Natural killer cell (primary cell): ENCODE data around the gene SIGLEC9. TPM values are rescaled to one million over a fixed set of nuclear protein-coding genes. Genes with fewer than 3 reads are reported as not detected.

Experiments
- ATAC-seq, 3 donors: fragments of 150-1000 bp in 2 of 3; fragments of 200-7000 bp in 1 of 3; cut with Tn5 transposase; 1 replicate in 1 of 3; 2 replicates in 2 of 3; pipeline ENCODE4 v1.10.0; 2021; ENCODE audit warnings: mild to moderate bottlenecking in 2 of 3, moderate library complexity in 2 of 3
- DNase-seq, 2 donors: peaks; one replicate each; pipeline versions ENCODE4 v3.0.0 to v3.0.0-alpha.2; 2013 to 2021; ENCODE audit warnings: mixed read lengths in 1 of 2
- H3K27ac ChIP-seq: one replicate; pipeline ENCODE4 v1.5.1; 2013; ENCODE audit warnings: mild to moderate bottlenecking, low read length
- H3K27me3 ChIP-seq: one replicate; pipeline ENCODE4 v1.6.1; 2013; ENCODE audit warnings: low read length; ENCODE audit not compliant: control insufficient read depth, insufficient read depth
- H3K36me3 ChIP-seq: one replicate; pipeline ENCODE4 v1.6.1; 2013; ENCODE audit warnings: low read length; ENCODE audit not compliant: control insufficient read depth, insufficient read depth
- H3K4me1 ChIP-seq: one replicate; pipeline ENCODE4 v1.6.1; 2013; ENCODE audit warnings: low read length; ENCODE audit not compliant: control insufficient read depth, insufficient read depth
- H3K4me3 ChIP-seq: one replicate; pipeline ENCODE4 v1.5.1; 2013; ENCODE audit warnings: low read length
- H3K9me3 ChIP-seq: one replicate; pipeline ENCODE4 v1.6.1; 2013; ENCODE audit warnings: low read length; ENCODE audit not compliant: control insufficient read depth, insufficient read depth
- H3K27ac Mint-ChIP-seq, 2 donors: one replicate each; pipeline ENCODE4 v1.8.0; 2022; ENCODE audit warnings: mild to moderate bottlenecking in 2 of 2, mixed read lengths in 2 of 2, moderate library complexity in 1 of 2
- H3K27me3 Mint-ChIP-seq, 2 donors: one replicate each; pipeline ENCODE4 v1.8.0; 2022; ENCODE audit warnings: low read depth in 2 of 2, mixed read lengths in 2 of 2
- H3K36me3 Mint-ChIP-seq: one replicate; pipeline ENCODE4 v1.8.0; 2022; ENCODE audit warnings: mixed read lengths
- H3K4me1 Mint-ChIP-seq, 2 donors: one replicate each; pipeline ENCODE4 v1.8.0; 2022; ENCODE audit warnings: mixed read lengths in 2 of 2
- H3K4me3 Mint-ChIP-seq: one replicate; pipeline ENCODE4 v1.8.0; 2022; ENCODE audit warnings: mild to moderate bottlenecking, moderate library complexity, mixed read lengths
- H3K9me3 Mint-ChIP-seq, 2 donors: one replicate each; pipeline ENCODE4 v1.8.0; 2022; ENCODE audit warnings: mixed read lengths in 2 of 2
- CTCF ChIP-seq: fragments of 200-600 bp; IDR thresholded peaks from one replicate; pipeline ENCODE4 v1.8.0; 2022; ENCODE audit warnings: antibody characterized with exemption
- WGBS: methylation state at CpG from one replicate; pipeline ENCODE4 v1.1.7; 2013; ENCODE audit warnings: missing lambda C conversion rate; ENCODE audit not compliant: insufficient coverage; 5-methylcytosine and 5-hydroxymethylcytosine counted together
- intact Hi-C: fragments of 100-400 bp; cut with micrococcal nuclease; formaldehyde crosslinking; loops from one replicate; pipeline ENCODE4 v1.14.2; 2022
- total RNA-seq, 4 donors: library from RNA; stranded (reverse); fragments of 120-200 nt in 1 of 4; gene quantifications; one replicate each; pipeline versions ENCODE4 v1.2.3 to v1.2.4, GENCODE V29; 2013 to 2022

Gene SIGLEC9
- total RNA-seq, 3 donors from 2014 or later (not counting 1 experiment from before 2014, with no cell fraction given): 13.0 to 15.3 (median 13.8) TPM

- intact Hi-C loops: no loop called here
- WGBS: 94% methylated on average over 4 of the region's 4 CpGs
- Histone ChIP-seq H3K36me3 (peaks cover 2% of the 10 kb centered on the region), H3K9me3 (no peaks in the 10 kb centered on the region), H3K4me3 (no peak overlapping the region), H3K27me3 (no peaks in the 10 kb centered on the region), H3K27ac (no peak overlapping the region), H3K4me1 (peaks cover 19% of the 10 kb centered on the region)
- H3K9me3 Mint-ChIP-seq: no peaks in the 10 kb centered on the region
- TF ChIP-seq CTCF: no peak
- no peaks in the 10 kb centered on the region for H3K36me3 Mint-ChIP-seq
- peaks cover 59 to 60% of the 10 kb centered on the region in 2 donors for H3K4me1 Mint-ChIP-seq
- DNase-seq: no peak
- H3K27ac Mint-ChIP-seq: no peak overlapping the region
- no peaks in the 10 kb centered on the region for H3K27me3 Mint-ChIP-seq
- no peak for ATAC-seq
- no peak overlapping the region for H3K4me3 Mint-ChIP-seq
Observed at GRCh38 chr19:51161867-51162496, 37.3 kb downstream of the SIGLEC9 start.

GRCh38 chr19:51163257-51163656 lies 38.6 kb downstream of the SIGLEC9 start:
- H3K27me3 Mint-ChIP-seq: no peaks in the 10 kb centered on the region
- intact Hi-C loops: no loop called here
- no peak overlapping the region for H3K27ac Mint-ChIP-seq
- Histone ChIP-seq H3K27me3 (no peaks in the 10 kb centered on the region), H3K36me3 (no peaks in the 10 kb centered on the region), H3K27ac (no peak overlapping the region), H3K4me3 (no peak overlapping the region), H3K9me3 (no peaks in the 10 kb centered on the region), H3K4me1 (peaks cover 28% of the 10 kb centered on the region)
- 75% methylated on average over 3 of the region's 3 CpGs for WGBS
- no peak overlapping the region for H3K4me3 Mint-ChIP-seq
- H3K36me3 Mint-ChIP-seq: no peaks in the 10 kb centered on the region
- H3K4me1 Mint-ChIP-seq: peaks cover 65% of the 10 kb centered on the region in 2 donors
- ATAC-seq (no peak), DNase-seq (no peak)
- no peaks in the 10 kb centered on the region for H3K9me3 Mint-ChIP-seq
- TF ChIP-seq CTCF: no peak

- peaks cover 66% of the 10 kb centered on the region in 2 donors for H3K4me1 Mint-ChIP-seq
- TF ChIP-seq CTCF: no peak
Observed at GRCh38 chr19:51164215-51164614, 39.5 kb downstream of the SIGLEC9 start.

More at GRCh38 chr19:51164215-51164614, 39.5 kb downstream of the SIGLEC9 start:
- Histone ChIP-seq H3K4me1 (peaks cover 32% of the 10 kb centered on the region), H3K27me3 (no peaks in the 10 kb centered on the region), H3K27ac (no peak overlapping the region), H3K4me3 (no peak overlapping the region), H3K36me3 (no peaks in the 10 kb centered on the region), H3K9me3 (no peaks in the 10 kb centered on the region)
- intact Hi-C loops: no loop called here
- DNase-seq: no peak
- H3K36me3 Mint-ChIP-seq: no peaks in the 10 kb centered on the region
- WGBS: 93% methylated on average over 3 of the region's 3 CpGs
- no peak for ATAC-seq
- H3K27me3 Mint-ChIP-seq: peaks cover 0 to 2% of the 10 kb centered on the region in 2 donors
- H3K4me3 Mint-ChIP-seq: no peak overlapping the region
- no peaks in the 10 kb centered on the region for H3K9me3 Mint-ChIP-seq
- H3K27ac Mint-ChIP-seq: no peak overlapping the region
